GM12891 (cell line): ENCODE measurements around the gene PPM1M.

ENCODE experiments used
- DNase-seq: peaks from one replicate; pipeline ENCODE4 v3.0.0; 2011; ENCODE audit warnings: low spot score; ENCODE audit not compliant: insufficient read length
- FAIRE-seq: peaks from 2 replicates; lab custom pipeline; 2011; peaks lifted over from hg19 to GRCh38; lab: Jason Lieb, UNC
- PAX5 ChIP-seq: IDR thresholded peaks from 2 replicates; pipeline ENCODE4 v1.6.1; 2011; ENCODE audit warnings: low read length, moderate library complexity, mild to moderate bottlenecking; ENCODE audit not compliant: insufficient read depth, severe bottlenecking
- POLR2A ChIP-seq: IDR thresholded peaks from 2 replicates; pipeline ENCODE4 v1.6.1; 2011; ENCODE audit warnings: low read depth, low read length, control low read depth
- POLR2AphosphoS5 ChIP-seq: IDR thresholded peaks from 2 replicates; pipeline ENCODE4 v1.6.1; 2011; ENCODE audit warnings: low read depth, low read length, control low read depth
- POU2F2 ChIP-seq: IDR thresholded peaks from 2 replicates; pipeline ENCODE4 v1.6.1; 2011; ENCODE audit warnings: low read depth, mild to moderate bottlenecking, control low read depth, low read length, moderate library complexity
- SPI1 ChIP-seq: IDR thresholded peaks from 2 replicates; pipeline ENCODE4 v1.6.1; 2011; ENCODE audit warnings: low read depth, low read length, control low read depth
- TAF1 ChIP-seq: IDR thresholded peaks from 2 replicates; pipeline ENCODE4 v1.6.1; 2011; ENCODE audit warnings: low read depth, low read length, control low read depth

Gene PPM1M

DNA sequence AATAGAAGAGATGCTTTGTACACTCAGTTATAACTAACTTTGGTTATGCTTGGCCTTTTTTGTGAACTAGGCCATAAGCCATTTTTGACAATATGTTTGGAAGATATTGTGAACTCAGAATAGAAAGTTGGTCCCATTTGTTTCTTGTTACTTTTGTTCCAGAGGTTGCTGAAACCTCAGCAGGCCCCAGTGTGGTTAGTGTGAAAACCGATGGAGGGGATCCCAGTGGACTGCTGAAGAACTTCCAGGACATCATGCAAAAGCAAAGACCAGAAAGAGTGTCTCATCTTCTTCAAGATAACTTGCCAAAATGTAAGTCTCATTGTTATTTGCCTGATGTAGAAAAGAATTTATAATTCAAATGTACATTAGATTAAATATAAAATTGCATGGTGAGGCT is 41.9 kb upstream of the PPM1M start:
- FAIRE-seq (no peak), DNase-seq (no peak)
- no peak for TF ChIP-seq TAF1
- TF ChIP-seq SPI1 = no peak
- TF ChIP-seq POLR2A = no peak
- no peak for TF ChIP-seq POLR2AphosphoS5
- no peak for TF ChIP-seq PAX5
- TF ChIP-seq POU2F2 = no peak

DNA sequence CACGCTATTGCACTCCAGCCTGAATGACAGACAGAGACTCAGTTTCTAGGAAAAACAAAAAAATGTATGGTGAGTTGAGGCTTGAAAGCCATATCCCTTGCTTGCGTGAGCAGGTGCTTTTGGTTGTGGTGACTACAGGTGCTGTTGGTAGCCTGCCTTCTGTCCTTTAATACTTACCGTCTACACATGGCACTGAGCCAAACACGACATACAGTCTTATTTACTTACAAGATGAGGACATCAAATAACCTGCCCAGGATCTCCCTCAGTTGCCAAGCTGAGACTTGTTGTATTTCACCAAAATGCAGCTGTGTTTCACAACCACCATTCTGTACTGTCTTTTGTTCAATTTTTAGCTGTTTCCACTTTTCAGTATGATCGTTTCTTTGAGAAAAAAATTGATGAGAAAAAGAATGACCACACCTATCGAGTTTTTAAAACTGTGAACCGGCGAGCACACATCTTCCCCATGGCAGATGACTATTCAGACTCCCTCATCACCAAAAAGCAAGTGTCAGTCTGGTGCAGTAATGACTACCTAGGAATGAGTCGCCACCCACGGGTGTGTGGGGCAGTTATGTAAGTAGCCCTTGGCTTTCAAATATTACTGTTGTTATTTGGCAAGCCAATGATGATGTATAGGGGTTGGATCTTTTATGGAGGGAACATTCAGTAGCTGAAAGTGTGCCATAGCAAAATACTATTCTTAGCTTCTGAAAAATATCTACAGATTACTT is 41.1 kb upstream of the PPM1M start:
- TF ChIP-seq TAF1 (no peak), PAX5 (no peak), POU2F2 (no peak), SPI1 (no peak), POLR2AphosphoS5 (no peak), POLR2A (no peak)
- no peak for FAIRE-seq
- no peak for DNase-seq

DNA sequence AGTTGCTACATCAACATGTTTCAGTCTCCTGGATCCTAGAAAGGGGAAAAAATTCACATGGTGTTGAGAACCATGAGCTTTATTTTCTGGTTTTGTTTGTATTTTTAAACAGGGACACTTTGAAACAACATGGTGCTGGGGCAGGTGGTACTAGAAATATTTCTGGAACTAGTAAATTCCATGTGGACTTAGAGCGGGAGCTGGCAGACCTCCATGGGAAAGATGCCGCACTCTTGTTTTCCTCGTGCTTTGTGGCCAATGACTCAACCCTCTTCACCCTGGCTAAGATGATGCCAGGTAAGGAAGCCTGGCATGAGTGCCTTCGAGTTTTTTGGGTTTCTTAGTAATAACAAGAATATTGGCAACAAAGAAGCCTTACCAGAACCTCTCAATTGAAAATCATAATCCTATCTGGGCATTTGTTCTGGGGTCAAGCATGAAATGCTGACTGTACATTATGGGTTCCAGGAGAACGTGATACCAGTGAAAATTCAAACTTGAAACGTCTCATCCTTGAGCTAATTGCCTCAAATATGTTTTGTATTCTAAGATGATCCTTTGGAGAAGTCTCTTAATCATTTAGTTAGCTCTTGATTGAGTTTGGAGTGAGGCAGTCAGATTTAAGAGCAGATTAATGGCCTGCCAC is 39.7 kb upstream of the PPM1M start:
- DNase-seq (no peak), FAIRE-seq (no peak)
- no peak for TF ChIP-seq POLR2AphosphoS5

DNA sequence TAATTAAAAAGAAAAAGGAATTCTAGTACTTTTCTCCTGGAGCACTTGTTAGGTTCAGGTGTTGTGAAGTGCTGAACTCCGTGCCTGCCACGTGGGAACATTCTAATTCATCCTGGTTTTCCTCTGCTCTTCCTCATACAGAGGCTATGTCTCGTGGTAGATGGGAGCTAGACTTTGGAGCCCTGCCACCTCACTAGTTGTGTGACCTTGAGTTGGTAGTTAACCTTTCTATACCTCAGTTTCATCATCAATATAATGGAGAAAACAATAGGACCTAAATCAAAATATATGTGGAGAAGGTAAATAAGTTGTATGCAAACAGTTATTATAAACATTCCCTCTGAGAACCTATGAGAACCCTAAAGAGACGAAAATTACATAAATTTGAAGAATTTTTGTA is 37.0 kb upstream of the PPM1M start:
- no peak for FAIRE-seq
- no peak for DNase-seq
- TF ChIP-seq POU2F2 (no peak), TAF1 (no peak), POLR2A (no peak), PAX5 (no peak)

DNA sequence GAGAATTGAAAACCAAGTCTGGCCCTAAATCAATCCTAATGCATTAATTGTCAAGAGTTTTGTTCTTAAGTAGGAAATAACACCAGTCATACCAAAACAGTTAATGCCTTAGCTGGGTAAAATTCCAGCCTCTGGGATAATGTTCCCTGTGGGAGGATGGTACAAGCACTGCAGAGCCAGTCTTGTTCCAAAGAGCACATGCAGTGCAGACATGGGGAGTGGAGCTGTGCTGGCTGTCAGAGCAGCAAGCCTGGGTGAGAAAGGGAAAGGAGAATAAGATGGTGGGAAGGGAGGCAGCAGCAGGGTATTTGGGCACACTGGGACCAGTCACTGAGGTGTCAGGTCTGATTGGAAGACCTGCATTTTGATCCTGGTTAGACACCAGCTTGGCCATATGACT is 35.5 kb upstream of the PPM1M start:
- TF ChIP-seq POLR2AphosphoS5 = no peak
- TF ChIP-seq POU2F2 = no peak
- no peak for TF ChIP-seq SPI1
- no peak for TF ChIP-seq PAX5
- no peak for TF ChIP-seq TAF1
- TF ChIP-seq POLR2A = no peak
- no peak for FAIRE-seq

DNA sequence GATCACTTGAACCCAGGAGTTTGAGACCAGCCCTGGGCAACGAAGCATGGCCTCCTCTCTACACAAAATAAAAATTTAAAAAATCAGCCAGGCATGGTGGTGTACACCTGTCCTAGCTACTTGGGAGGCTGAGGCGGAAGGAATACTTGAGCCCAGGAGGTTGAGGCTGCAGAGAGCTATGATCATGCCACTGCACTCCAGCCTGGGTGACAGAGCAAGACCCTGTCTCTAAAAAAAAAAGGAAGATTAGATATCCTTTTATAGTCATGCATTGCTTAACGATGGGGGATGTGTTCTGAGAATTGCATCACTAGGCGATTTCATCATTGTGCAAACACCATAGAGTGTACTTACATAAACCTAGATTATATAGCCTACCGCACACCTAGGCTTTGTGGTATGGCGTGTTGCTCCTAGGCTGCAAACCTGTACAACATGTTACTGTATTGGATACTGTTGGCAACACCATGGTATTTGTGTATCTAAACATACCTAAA is 35.0 kb upstream of the PPM1M start:
- DNase-seq = no peak
- TF ChIP-seq POLR2A = no peak
- no peak for TF ChIP-seq TAF1
- no peak for TF ChIP-seq PAX5
- TF ChIP-seq POLR2AphosphoS5 = no peak
- no peak for TF ChIP-seq POU2F2
- TF ChIP-seq SPI1 = no peak
- FAIRE-seq = no peak

More for the DNA sequence above, 35.5 kb upstream of the PPM1M start:
- no peak for DNase-seq

DNA sequence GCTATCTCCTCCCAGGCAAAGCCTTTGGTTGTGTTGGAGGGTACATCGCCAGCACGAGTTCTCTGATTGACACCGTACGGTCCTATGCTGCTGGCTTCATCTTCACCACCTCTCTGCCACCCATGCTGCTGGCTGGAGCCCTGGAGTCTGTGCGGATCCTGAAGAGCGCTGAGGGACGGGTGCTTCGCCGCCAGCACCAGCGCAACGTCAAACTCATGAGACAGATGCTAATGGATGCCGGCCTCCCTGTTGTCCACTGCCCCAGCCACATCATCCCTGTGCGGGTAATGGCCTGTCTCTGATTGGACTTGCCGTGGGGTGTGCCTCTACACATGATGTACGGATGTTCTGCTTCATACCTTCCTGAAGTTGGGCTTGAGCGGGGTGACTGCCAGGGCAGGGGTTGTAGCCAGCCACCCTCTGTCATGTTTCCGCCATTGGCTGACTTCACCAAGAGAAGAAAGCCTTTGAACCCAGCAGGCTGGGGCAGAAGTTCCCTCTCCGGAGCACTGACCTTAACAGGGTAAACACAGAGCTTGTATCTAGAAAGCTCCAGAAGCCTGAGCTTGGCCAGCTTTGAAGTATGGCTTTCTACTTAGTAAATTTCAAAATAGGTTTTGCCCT is 34.2 kb upstream of the PPM1M start:
- DNase-seq = no peak
- no peak for TF ChIP-seq PAX5
- TF ChIP-seq POLR2AphosphoS5 = no peak
- no peak for TF ChIP-seq TAF1
- no peak for FAIRE-seq

DNA sequence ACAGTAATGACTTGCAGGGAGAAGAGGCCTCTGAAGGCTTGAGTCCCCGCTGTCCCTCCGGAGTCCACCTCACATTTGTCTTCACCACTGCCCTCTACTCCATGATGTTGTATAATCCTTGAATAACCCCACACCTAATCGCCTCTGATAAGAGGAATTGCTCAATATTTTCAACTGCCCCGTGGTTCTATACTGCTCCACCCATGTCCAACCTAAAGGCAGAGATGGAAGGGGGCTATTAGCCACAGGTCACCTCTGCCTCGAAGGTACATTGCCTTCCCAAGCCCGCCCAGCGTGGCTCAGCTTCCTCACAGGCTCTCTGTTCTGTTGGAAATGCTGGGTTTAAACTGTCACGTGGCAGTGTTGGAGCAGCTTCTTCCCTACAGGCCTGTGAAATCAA is 32.6 kb upstream of the PPM1M start:
- TF ChIP-seq PAX5 (no peak), SPI1 (no peak), POU2F2 (no peak), TAF1 (no peak), POLR2AphosphoS5 (no peak), POLR2A (no peak)
- FAIRE-seq = no peak
- DNase-seq = no peak

DNA sequence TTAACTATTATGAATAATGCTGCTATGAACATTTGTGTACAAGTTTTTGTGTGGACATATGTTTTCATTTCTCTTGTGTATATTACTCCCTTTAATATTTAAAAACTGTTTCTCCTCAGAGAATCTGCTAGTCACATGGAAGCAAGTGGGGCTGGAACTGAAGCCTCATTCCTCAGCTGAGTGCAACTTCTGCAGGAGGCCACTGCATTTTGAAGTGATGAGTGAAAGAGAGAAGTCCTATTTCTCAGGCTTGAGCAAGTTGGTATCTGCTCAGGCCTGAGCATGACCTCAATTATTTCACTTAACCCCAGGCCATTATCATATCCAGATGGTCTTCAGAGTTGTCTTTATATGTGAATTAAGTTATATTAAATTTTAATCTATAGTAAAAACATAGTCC is 31.7 kb upstream of the PPM1M start:
- TF ChIP-seq PAX5 = no peak
- no peak for TF ChIP-seq TAF1
- TF ChIP-seq SPI1 = no peak
- FAIRE-seq (no peak), DNase-seq (no peak)
